ENCODE results near the gene KIF23. TPM values are rescaled to one million over a fixed set of nuclear protein-coding genes. Genes with fewer than 3 reads are reported as not detected.
"Not testable (repeated sequence)": the region's sequence is repeated elsewhere in the genome, so short reads cannot be mapped to it uniquely, and the experiment has no call there.

KIF23 gene
- total RNA-seq (2014; rRNA removed; shearing (Covaris generic)), result 54.1 and 60.9 TPM in 2 replicates
- 158 and 169 TPM in 2 replicates for polyA plus RNA-seq (2014; cell fraction: nucleus; rRNA removed)

DNA sequence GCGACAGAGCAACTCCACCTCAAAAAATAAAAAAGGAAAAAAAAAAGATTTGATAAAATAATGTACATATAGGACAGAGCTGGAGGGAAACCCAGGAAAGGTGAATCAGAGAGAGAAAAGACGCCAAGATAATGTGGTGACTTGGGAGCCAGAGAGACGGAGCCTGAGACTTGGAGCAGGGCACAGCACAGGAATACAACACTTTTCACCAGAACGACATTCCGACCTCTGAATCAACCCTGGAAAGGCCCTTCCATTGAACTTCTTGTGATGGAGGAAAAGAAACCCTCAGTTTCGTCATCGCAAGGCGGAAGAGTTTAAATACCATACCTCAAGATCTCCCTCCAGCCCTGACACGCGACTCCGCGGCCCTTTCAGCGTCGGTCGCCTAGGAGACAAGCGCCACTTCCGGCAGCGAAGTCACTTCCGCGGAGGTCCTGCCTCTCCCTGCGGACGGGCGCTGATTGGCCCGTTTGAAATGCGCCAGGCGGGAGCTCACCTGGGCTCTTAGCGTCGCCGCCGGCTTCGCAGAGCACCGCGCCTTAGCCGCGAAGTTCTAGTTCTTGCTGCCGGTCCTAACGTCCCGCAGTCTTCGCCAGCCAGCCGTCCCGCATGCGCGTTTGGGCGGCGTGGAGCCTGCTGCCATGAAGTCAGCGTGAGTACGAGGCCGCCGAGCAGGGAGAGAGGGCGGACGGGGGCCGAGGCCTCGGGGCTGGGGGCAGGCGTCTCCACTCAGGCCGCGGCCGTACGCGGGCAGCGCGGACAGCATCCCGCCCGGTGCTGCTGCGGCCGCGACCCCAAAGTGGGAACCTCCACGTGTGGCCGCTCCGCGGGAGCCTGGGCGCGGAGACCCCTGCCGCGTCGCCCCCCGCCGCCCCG is at the start of gene KIF23:
Gene KIF23 (plus strand): TSS at position 528 of the 879 bp plus-strand sequence. CDS start 117 bp downstream, at position 645.
- DNase-seq (ENCODE audit: extremely low read depth, low read depth), result peak; percentile 91

DNA sequence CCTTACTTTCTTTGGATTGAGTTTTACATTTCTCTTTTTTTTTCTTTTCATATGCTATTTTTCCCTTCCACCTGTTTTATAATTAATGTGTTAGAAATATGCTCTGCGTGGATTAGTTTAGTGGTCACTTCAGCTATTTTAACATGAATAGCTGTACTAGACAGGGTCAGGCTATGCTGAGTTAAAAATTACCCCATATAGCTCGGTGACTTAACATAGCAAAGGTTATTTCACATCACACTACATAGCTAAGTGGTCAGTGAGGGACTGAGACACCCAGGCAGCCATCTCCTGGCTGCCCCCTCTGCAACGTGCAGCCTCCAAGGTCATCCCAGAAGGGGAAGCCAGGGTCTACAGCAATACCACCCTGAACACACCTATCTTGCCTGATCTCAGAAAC is 46.9 kb upstream of the KIF23 start:
- DNase-seq (ENCODE audit: extremely low read depth, low read depth), result no peak

DNA sequence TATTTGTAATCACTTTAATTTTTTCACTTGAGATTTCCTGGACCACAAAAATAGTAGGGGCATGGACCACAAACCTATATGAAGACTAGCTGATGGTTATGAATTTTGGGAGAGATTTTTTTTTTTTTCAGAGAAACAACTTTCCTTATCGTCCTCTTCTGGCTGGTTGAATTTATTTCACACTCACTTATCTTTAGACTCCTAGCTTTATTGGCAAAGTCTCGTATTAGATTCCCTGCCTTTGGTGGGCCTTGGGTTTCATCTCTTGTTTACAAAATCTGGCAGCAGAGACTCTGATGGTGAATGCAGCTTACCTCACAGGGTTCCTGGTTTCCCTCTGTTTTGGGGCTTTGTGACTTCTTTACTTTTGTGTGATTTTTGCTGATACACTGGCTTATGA is 44.5 kb upstream of the KIF23 start:
- DNase-seq (ENCODE audit: extremely low read depth, low read depth), result no peak

DNA sequence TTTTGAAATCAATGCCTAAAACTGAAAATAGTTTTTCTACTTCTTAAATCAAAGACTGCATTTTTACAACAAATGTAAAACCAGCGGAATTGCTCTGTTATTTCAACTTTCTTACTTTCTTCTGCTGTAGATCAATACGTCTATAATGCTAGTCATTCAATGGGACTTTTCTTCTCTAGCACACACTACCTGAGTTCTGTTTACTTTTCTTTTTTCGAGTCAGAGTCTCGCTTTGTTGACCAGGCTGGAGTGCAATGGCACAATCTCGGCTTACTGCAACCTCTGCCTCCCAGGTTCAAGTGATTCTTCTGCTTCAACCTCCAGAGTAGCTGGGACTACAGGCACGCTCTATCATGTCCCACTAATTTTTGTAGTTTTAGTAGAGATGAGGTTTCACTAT is 40.7 kb upstream of the KIF23 start:
- no peak for DNase-seq (ENCODE audit: extremely low read depth, low read depth)

DNA sequence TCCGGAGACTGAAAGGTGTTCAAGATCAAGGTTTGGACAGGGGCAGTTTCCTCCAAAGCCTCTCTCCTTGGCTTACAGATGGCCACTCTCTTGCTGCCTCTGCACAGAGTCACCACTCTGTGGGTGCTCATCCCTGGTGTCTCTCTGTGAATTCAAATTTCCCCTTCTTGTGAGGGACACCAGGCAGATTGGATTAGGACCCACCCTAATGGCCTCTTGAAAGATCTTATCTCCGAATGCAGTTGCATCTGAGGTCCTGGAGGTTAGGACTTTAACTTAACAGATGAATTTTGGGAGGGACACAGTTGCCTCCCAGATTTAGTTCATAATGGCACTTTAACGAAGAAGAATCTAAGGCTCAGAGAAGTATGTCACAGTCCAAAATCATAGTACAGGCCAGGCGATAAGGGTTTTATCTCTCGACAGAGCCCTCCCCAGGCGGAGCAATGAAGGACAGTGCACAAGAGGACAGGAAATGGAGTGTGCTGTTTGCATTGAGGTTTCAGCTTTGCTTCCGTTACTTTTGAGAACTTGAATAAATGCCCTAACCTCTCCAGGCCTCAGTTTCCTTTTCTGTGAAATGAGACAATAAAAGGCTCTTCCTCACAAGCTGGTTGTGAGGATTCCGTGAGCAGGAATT is 38.9 kb upstream of the KIF23 start:
- no peak for DNase-seq (ENCODE audit: extremely low read depth, low read depth)

DNA sequence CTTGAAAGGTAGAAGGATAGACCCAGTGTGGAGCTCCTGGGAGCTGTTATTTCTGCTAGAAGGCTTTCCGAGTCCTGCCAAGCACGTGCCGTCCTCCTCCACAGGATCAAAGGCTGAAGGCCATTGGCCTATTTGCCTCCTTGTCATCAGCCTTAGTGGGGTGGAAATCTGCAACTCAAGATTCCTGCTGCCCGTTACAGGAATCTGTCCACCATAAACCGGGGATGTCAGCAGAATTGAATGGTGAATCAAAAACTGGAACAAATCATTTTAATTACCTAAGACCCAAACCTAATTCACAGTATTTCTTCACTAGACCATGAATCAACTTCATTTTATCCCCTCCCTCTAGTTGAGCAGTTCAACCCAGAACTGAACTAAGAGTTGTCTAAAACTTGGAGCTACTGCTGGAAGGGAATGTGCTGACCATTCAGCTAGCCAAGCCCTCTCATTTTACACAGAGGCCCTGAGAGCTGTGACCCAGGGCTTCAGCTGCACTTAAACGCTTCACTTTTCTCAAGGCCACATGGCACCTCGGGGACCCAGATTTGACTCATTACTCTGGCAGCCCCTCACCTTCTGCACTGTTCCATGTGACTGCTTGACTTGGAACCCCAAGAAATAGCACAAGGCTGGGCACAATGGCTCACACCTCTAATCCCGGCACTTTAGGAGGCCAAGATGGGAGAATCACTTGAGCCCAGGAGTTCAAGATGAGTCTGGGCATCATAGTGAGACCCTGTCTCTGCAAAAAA is 36.8 kb upstream of the KIF23 start:
- DNase-seq (ENCODE audit: extremely low read depth, low read depth), result no peak

DNA sequence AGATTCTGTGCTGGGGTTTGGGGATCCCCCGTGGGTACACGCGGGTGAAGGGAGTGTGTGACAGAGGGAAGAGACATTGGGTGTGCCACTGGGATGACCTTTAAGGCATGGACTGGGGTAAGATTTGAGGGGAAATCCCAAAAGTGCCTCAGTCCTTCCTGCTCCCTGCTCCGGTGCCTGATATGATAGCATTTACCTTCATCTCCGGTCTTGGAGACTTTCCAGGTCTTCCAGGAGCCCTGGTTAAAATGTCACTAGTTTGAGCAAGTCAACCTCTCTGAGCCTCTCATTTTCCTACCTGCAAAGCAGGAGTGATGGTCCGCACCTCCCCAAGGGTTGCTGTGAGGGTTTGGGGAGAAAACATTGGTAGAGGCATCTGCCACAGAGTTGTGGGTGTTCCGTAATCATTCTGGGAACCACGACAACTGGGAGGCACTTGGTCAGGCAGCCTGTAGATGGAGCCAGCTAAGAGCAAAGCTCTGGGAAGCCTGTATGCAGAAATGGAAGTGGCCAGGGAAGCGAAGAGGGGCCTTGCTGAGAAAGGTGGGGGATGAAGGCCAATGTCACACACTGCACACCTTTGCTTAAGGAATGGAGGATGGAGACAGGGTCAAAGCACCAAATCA is 33.9 kb upstream of the KIF23 start:
- no peak for DNase-seq (ENCODE audit: extremely low read depth, low read depth)

DNA sequence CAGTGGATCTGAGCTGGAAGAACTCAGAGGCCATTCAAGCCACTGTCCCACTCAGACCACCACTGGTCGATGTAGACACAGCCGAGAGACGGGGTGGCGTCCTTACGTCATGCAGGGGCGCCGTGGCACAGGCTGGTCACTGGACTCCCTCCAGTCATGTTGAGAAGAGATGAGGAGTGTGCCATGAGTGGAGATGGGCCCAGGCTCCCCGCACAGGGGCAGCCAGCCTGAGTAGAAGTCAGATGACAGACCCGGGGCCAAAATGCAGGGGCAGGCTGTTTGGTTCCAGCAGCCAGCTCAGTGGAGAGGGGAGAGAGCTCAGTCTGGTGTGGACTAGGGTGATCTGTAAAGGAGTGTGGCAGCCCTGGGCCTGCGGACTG is 33.4 kb upstream of the KIF23 start:
- DNase-seq (ENCODE audit: extremely low read depth, low read depth), result no peak

DNA sequence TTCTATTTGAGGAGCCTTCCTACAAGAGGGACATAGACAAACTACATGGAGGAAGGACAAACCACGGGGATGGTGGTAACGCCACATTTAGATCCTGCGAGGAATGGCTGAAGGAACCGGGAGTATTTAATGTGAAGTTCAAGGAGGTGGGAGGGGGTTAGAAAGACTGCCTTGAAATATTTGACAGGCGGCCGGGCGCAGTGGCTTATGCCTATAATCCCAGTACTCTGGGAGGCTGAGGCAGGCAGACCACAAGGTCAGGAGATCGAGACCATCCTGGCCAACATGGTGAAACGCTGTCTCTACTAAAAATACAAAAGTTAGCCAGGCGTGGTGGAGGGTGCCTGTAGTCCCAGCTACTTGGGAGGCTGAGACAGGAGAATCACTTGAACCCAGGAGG is 32.0 kb upstream of the KIF23 start:
- DNase-seq (ENCODE audit: extremely low read depth, low read depth), result not testable (repeated sequence)

DNA sequence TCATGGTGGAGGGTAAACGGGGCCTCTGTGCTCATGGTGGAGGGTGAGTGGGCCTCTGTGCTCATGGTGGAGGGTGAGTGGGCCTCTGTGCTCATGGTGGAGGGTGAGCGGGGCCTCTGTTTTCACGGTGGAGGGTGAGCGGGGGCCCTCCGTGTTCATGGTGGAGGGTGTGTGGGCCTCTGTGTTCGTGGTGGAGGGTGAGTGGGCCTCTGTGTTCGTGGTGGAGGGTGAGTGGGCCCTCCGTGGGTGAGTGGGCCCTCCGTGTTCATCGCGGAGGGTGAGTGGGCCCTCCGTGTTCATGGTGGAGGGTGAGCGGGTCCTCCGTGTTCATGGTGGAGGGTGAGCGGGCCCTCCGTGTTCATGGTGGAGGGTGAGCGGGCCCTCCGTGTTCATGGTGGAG is 30.1 kb upstream of the KIF23 start:
- not testable (repeated sequence) for DNase-seq (ENCODE audit: extremely low read depth, low read depth)

DNA sequence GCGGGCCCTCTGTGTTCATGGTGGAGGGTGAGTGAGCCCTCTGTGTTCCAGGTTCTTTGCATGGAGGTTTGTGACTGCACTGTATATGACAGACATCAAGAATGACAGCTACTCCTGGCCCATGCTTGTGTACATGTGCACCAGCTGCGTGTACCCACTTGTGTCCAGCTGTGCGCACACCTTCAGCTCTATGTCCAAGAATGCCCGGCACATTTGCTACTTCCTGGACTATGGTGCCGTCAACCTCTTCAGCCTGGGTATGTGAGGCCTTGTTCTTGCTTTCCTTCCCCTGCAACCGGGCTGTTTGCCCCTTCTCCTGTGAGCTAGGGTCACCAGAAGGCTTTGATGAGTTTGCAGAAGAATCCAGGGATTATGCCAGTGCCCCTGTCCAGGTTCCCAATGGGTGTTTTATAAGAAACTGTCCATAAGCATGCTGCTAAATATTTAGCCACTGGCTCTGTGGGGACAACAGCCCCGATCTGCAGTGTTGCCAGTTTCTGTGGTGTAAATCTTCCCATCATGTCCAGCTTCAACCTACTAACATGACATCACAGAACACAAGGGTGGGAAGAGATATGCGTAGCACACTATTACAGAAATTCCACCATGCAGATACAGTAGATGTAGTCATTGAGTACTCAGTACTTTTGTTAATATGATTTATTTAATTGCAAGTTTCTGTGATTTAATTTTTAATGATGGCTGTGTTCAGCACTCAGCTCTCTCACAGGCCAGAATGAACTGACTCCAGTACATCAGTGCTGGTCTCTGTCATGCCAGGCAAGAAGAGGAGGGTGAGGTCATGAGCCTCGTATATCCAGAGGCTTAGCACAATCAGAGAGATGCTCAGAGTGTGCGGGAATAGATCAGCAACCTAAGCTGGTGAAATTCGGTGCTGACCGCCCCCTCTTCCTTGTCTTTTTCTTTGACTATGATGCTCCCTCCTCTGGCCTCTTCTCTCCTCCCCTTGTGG is 29.2 kb upstream of the KIF23 start:
- DNase-seq (ENCODE audit: extremely low read depth, low read depth), result no peak

DNA sequence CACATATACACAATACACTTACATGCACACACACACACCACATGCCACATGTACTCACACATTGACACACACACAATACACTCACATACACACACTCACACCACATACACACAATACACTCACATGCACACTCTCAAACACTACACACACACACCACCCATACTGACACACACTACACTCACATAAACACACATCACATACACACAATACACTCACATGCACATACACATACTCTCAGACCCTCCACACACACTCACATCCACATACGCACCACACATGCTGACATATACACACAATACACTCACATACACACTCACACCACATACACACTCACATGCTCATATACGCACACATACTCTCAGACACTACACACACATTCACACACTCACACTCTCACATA is 28.3 kb upstream of the KIF23 start:
- no peak for DNase-seq (ENCODE audit: extremely low read depth, low read depth)

DNA sequence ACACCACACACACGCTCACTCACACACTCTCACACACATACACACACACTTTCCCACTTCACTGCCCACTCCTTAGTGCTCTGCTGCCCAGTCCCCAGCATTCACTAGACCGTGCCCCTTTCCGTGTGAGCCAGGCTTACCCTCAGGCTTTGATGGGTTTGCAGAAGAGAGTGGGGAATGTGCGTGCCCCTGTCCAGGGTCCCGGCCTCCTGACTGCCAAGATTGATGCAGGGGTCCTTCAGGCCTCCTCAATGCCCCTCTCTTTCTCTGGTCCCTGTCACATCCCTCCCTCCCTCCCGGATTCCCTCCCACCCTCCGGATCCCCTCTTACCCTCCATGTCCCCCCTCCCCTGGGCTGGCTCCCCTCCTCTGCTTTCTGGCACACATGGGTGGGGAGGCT is 27.9 kb upstream of the KIF23 start:
- DNase-seq (ENCODE audit: extremely low read depth, low read depth), result no peak

DNA sequence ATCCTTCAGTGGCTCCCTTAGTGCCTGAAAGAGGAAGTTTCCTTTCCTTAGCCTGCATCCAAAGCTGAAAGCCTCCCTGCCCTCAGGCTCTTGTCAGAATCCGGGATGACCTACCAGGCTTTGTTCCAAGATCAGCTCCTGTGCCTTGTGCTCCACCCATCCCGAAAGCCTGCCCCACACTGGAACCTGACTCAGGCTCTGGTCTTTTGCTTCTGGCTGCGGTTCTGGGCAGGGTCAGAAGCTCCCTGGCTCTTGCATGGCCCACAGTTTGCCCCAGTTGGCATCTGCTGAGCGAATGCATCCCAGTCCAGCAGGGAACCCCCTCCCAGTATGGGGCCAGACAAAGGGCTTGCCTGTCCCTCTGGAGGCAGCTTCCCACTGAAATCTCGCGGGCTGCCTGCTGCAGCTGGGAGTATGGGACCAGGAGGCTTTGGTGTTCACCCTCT is 25.9 kb upstream of the KIF23 start:
- DNase-seq (ENCODE audit: extremely low read depth, low read depth), result no peak

DNA sequence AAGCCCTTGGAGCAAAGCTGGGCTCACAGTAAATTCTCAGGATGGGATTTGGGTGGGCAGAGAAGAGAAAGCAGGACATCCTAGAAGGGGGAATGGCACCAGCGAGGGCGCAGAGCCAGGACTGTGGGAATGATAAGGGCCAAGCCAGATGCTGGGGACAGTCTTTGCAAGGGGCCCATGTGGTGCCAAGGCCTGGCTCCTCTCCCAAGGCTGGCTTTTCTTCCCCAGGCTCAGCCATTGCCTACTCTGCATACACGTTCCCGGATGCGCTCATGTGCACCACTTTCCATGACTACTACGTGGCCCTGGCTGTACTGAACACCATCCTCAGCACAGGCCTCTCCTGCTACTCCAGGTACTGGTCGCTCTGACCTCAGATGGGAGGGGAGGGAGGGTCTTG is 24.7 kb upstream of the KIF23 start:
- DNase-seq (ENCODE audit: extremely low read depth, low read depth), result no peak

DNA sequence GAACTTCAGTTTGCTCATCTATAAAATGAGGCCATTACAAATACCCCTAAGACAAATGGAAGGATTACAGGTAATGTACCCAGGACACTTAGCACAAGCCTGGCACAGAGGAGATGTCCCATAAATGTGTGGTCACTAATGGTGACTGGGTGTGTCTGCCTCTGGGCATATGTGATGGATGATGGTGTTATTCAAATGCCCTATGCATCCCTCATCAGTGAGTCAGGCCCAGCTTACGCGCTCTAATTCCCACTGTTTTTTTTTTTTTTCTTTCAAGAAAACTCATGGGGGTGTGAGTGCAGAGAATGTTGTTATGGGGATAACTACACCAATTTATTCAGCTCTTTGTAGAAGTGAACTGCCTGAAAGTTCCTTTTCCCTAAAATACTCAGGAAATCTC is 23.6 kb upstream of the KIF23 start:
- no peak for DNase-seq (ENCODE audit: extremely low read depth, low read depth)

DNA sequence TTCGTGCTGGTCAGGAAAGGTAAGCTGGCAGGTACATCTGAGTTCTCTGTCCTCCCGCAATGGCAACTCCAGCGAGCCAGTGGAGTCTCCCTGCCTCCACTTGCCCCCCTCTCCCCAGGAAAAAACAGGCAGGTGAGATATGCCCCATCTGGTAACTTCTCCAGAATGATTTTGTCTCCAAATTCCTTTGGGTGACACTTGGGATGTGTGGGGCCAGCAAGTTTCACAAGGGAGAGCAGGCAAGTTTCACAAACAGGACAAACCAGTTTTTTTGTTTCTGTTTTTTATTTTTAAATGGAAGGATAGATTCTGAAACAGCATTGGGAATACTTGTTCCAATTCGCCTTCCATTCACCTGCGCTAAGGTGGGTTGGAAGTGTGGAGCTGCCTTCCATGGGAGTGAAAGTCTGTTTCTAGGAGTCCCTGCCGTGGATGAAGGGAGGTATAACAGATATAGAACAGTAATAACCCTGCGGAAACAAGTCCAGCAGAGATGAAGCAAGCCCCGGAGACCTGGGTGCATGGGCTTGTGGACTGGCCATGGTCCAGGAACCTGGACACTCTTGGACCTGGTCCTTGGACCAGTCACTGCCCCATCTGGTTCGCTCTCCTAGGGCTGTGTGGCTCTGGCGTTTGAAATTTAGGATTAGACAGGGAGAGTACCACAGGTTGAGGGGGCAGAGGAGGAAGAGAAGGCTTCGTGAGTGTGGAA is 22.9 kb upstream of the KIF23 start:
- DNase-seq (ENCODE audit: extremely low read depth, low read depth), result no peak

DNA sequence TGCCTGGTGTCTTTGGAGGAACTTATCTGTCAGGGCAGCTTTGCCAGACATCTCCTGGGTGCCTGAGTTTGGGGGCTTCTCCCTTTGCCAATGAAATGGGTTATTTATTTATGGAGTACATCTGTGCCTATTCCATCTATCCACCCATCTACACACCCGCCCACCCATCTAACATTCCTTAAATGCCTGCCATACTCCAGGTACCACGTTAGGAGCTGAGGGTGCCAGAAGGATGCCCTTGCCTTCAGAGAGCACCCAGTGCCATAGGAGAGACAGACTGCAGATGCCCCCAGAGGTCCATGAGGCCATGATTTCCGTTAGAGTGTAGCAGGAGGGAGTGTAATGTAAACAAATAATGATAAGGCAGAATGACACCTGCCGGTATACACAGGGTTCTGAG is 21.8 kb upstream of the KIF23 start:
- DNase-seq (ENCODE audit: extremely low read depth, low read depth), result no peak
